Liver (tissue), 9 donors: ENCODE measurements around the gene TOX2. TPM values are rescaled to one million over a fixed set of nuclear protein-coding genes. Genes with fewer than 3 reads are reported as not detected.

Source experiments
- DNase-seq: peaks from one replicate; pipeline ENCODE4 v3.0.0-alpha.2; 2017; ENCODE audit warnings: low spot score
- H3K27ac ChIP-seq, 2 donors: one replicate each; pipeline ENCODE4 v1.7.0; 2013; ENCODE audit warnings: inconsistent platforms in 2 of 2, low read length in 2 of 2, control low read depth in 1 of 2, low read depth in 1 of 2, mild to moderate bottlenecking in 1 of 2
- H3K27me3 ChIP-seq, 4 donors: one replicate each; pipeline versions ENCODE4 v1.6.1 to v1.7.0; 2013; ENCODE audit warnings: low read length in 3 of 4, inconsistent platforms in 1 of 4, mild to moderate bottlenecking in 1 of 4, moderate library complexity in 1 of 4; ENCODE audit not compliant: control insufficient read depth in 4 of 4, insufficient read depth in 4 of 4
- H3K36me3 ChIP-seq, 4 donors: one replicate each; pipeline versions ENCODE4 v1.6.1 to v1.7.0; 2013; ENCODE audit warnings: low read length in 3 of 4, mild to moderate bottlenecking in 3 of 4, low read depth in 1 of 4, moderate library complexity in 1 of 4; ENCODE audit not compliant: control insufficient read depth in 4 of 4, insufficient read depth in 3 of 4
- H3K4me1 ChIP-seq, 4 donors: one replicate each; pipeline versions ENCODE4 v1.6.1 to v1.7.0; 2013; ENCODE audit warnings: low read length in 3 of 4, mild to moderate bottlenecking in 3 of 4, moderate library complexity in 1 of 4; ENCODE audit not compliant: control insufficient read depth in 4 of 4, insufficient read depth in 4 of 4
- H3K4me3 ChIP-seq, 3 donors: one replicate each; pipeline versions ENCODE4 v1.6.1 to v1.7.0; 2013; ENCODE audit warnings: low read length in 3 of 3, control low read depth in 1 of 3, low read depth in 1 of 3, mild to moderate bottlenecking in 1 of 3
- H3K9ac ChIP-seq, 2 donors: one replicate each; pipeline ENCODE4 v1.7.0; 2013; ENCODE audit warnings: low read length in 2 of 2, mild to moderate bottlenecking in 2 of 2, moderate library complexity in 2 of 2, control low read depth in 1 of 2, low read depth in 1 of 2
- H3K9me3 ChIP-seq, 4 donors: one replicate each; pipeline versions ENCODE4 v1.6.1 to v1.7.0; 2013; ENCODE audit warnings: low read length in 3 of 4; ENCODE audit not compliant: control insufficient read depth in 4 of 4
- EGR1 ChIP-seq, 2 donors: IDR thresholded peaks; 2 replicates each; pipeline ENCODE4 v1.6.1; 2016 to 2018; ENCODE audit warnings: antibody characterized with exemption in 2 of 2, low read depth in 2 of 2
- FOXA1 ChIP-seq: IDR thresholded peaks from 2 replicates; pipeline ENCODE4 v1.6.1; 2016; ENCODE audit warnings: antibody characterized with exemption
- FOXA2 ChIP-seq: IDR thresholded peaks from 2 replicates; pipeline ENCODE4 v1.6.1; 2016; ENCODE audit warnings: antibody characterized with exemption
- GABPA ChIP-seq, 2 donors: IDR thresholded peaks in 1 of 2; conservative IDR thresholded peaks in 1 of 2; 2 replicates each; pipeline ENCODE4 v1.6.1; 2016; ENCODE audit warnings: antibody characterized with exemption in 2 of 2, mild to moderate bottlenecking in 1 of 2, moderate library complexity in 1 of 2
- HNF4A ChIP-seq, 2 donors: conservative IDR thresholded peaks; 2 replicates each; pipeline ENCODE4 v1.6.1; 2016; ENCODE audit warnings: antibody characterized with exemption in 2 of 2, mild to moderate bottlenecking in 2 of 2
- HNF4G ChIP-seq: IDR thresholded peaks from 2 replicates; pipeline ENCODE4 v1.6.1; 2016; ENCODE audit warnings: antibody characterized with exemption
- JUND ChIP-seq, 2 donors: IDR thresholded peaks; 2 replicates each; pipeline ENCODE4 v1.6.1; 2016; ENCODE audit warnings: antibody characterized with exemption in 2 of 2
- RAD21 ChIP-seq, 2 donors: IDR thresholded peaks; 2 replicates each; pipeline ENCODE4 v1.6.1; 2016; ENCODE audit warnings: antibody characterized with exemption in 2 of 2, mild to moderate bottlenecking in 2 of 2
- RXRA ChIP-seq, 2 donors: IDR thresholded peaks; 2 replicates each; pipeline ENCODE4 v1.6.1; 2017 to 2018; ENCODE audit warnings: antibody characterized with exemption in 2 of 2, mild to moderate bottlenecking in 1 of 2
- WGBS: extraction: QIAGEN DNeasy Blood & Tissue Kit; methylation state at CpG from one replicate; pipeline ENCODE4 v1.1.7; 2013; 5-methylcytosine and 5-hydroxymethylcytosine counted together
- polyA plus RNA-seq, 2 donors: library from polyadenylated mRNA; stranded (reverse) in 1 of 2; unstranded in 1 of 2; fragments of 200-250 nt in 1 of 2; fragments of >200 nt in 1 of 2; fragmentation: Nextera tagmentation in 1 of 2; extraction: Ambion mirVana in 1 of 2; gene quantifications; one replicate each; pipeline versions ENCODE4 v1.2.1 to v1.2.3, GENCODE V29; 2013 to 2015
- total RNA-seq, 2 donors: library from RNA; depleted of rRNA; stranded (reverse); fragments of >200 nt; gene quantifications; one replicate each; pipeline ENCODE4 v1.2.3, GENCODE V29; 2014
- TF ChIP-seq, protein P1 (sequence below): IDR thresholded peaks from 2 replicates; pipeline ENCODE4 v1.6.1; 2016; ENCODE audit warnings: antibody characterized with exemption
- TF ChIP-seq, protein P2 (sequence below): IDR thresholded peaks from 2 replicates; pipeline ENCODE4 v1.6.1; 2016; ENCODE audit warnings: antibody characterized with exemption
- TF ChIP-seq, protein P3 (sequence below): IDR thresholded peaks from 2 replicates; pipeline ENCODE4 v1.6.1; 2016; ENCODE audit warnings: antibody characterized with exemption
- TF ChIP-seq, protein P4 (sequence below): IDR thresholded peaks from 2 replicates; pipeline ENCODE4 v1.6.1; 2016; ENCODE audit warnings: antibody characterized with exemption, mild to moderate bottlenecking
- TF ChIP-seq, protein P5 (sequence below): fragments of 150-350 bp; IDR thresholded peaks from 2 replicates; pipeline ENCODE4 v1.5.1; 2017; ENCODE audit warnings: improper control_type of control experiment, low read depth, low read length; ENCODE audit not compliant: missing input control
- donor health status: healthy.
- donor health status: healthy.
- donor health status: healthy.
- donor health status: healthy.
- donor health status: healthy.

TOX2 gene
- total and polyA plus RNA-seq, 4 donors: 0.33 to 2.7 (median 1.4) TPM

DNA sequence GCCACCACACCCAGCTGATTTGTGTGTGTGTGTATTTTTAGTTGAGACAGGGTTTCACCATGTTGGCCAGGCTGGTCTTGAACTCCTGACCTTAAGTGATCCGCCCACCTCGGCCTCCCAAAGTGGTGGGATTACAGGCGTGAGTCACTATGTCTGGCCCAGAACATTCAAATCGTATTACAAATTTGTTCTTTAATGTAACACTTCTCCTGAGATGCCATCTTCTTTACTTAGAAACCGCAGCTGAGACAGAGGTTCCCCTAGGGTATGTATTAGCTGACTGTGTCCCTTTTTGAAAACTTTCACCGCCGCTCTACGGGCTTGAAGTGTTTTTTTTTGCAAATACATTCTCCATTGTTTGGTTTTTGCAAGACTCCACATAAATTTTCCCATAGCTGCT is 62.6 kb downstream of the TOX2 start:
- 87% methylated on average over 8 of the region's 8 CpGs for WGBS
- H3K4me3 ChIP-seq: no peak overlapping the region
- no peak overlapping the region for H3K9ac ChIP-seq
- H3K36me3 ChIP-seq: no peaks in the 10 kb centered on the region
- TF ChIP-seq HNF4A (conservative IDR thresholded peaks at IDR 0.05) (no peak), HNF4G (no peak), FOXA2 (no peak), GABPA (IDR thresholded peaks at IDR 0.05 in 1 of 2, conservative IDR thresholded peaks at IDR 0.05 in 1 of 2) (no peak), RAD21 (IDR thresholded peaks at IDR 0.05) (no peak), EGR1 (IDR thresholded peaks at IDR 0.05; ENCODE audit: low read depth in 2 of 2) (no peak)
- TF ChIP-seq, protein P1, sequence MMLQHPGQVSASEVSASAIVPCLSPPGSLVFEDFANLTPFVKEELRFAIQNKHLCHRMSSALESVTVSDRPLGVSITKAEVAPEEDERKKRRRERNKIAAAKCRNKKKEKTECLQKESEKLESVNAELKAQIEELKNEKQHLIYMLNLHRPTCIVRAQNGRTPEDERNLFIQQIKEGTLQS: no peak
- TF ChIP-seq, protein P2, sequence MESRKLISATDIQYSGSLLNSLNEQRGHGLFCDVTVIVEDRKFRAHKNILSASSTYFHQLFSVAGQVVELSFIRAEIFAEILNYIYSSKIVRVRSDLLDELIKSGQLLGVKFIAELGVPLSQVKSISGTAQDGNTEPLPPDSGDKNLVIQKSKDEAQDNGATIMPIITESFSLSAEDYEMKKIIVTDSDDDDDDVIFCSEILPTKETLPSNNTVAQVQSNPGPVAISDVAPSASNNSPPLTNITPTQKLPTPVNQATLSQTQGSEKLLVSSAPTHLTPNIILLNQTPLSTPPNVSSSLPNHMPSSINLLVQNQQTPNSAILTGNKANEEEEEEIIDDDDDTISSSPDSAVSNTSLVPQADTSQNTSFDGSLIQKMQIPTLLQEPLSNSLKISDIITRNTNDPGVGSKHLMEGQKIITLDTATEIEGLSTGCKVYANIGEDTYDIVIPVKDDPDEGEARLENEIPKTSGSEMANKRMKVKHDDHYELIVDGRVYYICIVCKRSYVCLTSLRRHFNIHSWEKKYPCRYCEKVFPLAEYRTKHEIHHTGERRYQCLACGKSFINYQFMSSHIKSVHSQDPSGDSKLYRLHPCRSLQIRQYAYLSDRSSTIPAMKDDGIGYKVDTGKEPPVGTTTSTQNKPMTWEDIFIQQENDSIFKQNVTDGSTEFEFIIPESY: no peak
- TF ChIP-seq, protein P3, sequence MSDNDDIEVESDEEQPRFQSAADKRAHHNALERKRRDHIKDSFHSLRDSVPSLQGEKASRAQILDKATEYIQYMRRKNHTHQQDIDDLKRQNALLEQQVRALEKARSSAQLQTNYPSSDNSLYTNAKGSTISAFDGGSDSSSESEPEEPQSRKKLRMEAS: no peak
- TF ChIP-seq, protein P4, sequence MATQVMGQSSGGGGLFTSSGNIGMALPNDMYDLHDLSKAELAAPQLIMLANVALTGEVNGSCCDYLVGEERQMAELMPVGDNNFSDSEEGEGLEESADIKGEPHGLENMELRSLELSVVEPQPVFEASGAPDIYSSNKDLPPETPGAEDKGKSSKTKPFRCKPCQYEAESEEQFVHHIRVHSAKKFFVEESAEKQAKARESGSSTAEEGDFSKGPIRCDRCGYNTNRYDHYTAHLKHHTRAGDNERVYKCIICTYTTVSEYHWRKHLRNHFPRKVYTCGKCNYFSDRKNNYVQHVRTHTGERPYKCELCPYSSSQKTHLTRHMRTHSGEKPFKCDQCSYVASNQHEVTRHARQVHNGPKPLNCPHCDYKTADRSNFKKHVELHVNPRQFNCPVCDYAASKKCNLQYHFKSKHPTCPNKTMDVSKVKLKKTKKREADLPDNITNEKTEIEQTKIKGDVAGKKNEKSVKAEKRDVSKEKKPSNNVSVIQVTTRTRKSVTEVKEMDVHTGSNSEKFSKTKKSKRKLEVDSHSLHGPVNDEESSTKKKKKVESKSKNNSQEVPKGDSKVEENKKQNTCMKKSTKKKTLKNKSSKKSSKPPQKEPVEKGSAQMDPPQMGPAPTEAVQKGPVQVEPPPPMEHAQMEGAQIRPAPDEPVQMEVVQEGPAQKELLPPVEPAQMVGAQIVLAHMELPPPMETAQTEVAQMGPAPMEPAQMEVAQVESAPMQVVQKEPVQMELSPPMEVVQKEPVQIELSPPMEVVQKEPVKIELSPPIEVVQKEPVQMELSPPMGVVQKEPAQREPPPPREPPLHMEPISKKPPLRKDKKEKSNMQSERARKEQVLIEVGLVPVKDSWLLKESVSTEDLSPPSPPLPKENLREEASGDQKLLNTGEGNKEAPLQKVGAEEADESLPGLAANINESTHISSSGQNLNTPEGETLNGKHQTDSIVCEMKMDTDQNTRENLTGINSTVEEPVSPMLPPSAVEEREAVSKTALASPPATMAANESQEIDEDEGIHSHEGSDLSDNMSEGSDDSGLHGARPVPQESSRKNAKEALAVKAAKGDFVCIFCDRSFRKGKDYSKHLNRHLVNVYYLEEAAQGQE: no peak
- no peaks in the 10 kb centered on the region for H3K27me3 ChIP-seq
- DNase-seq: no peak
- H3K27ac ChIP-seq: no peak overlapping the region
- H3K9me3 ChIP-seq: no peaks in the 10 kb centered on the region
- H3K4me1 ChIP-seq: no peaks in the 10 kb centered on the region

DNA sequence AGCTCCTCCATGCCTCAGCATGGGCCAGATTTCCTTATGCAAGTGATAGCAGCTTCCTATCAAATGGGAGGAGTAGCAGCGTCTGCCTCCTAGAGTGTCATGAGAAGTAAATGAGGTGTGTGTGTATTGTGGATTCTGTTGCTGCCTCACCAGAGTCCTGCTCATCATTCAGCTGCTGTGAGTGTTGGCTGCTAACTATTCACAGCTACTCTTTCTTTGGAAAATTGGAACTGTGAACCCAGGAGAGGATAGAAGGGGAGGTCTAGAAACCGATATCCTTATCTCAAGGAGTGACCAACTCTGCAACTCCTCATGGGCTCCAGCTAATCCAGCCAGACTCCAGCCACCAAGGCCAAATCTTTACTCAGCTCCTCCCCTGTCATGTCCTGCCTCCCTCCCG is 63.3 kb downstream of the TOX2 start:
- no peak overlapping the region for H3K27ac ChIP-seq
- TF ChIP-seq, protein P5, sequence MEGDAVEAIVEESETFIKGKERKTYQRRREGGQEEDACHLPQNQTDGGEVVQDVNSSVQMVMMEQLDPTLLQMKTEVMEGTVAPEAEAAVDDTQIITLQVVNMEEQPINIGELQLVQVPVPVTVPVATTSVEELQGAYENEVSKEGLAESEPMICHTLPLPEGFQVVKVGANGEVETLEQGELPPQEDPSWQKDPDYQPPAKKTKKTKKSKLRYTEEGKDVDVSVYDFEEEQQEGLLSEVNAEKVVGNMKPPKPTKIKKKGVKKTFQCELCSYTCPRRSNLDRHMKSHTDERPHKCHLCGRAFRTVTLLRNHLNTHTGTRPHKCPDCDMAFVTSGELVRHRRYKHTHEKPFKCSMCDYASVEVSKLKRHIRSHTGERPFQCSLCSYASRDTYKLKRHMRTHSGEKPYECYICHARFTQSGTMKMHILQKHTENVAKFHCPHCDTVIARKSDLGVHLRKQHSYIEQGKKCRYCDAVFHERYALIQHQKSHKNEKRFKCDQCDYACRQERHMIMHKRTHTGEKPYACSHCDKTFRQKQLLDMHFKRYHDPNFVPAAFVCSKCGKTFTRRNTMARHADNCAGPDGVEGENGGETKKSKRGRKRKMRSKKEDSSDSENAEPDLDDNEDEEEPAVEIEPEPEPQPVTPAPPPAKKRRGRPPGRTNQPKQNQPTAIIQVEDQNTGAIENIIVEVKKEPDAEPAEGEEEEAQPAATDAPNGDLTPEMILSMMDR: no peak
- TF ChIP-seq JUND (IDR thresholded peaks at IDR 0.05) (no peak), FOXA2 (no peak), FOXA1 (no peak), RXRA (IDR thresholded peaks at IDR 0.05) (no peak)
- no peaks in the 10 kb centered on the region for H3K9me3 ChIP-seq
- no peaks in the 10 kb centered on the region for H3K36me3 ChIP-seq
- no peak for DNase-seq
- no peak overlapping the region for H3K9ac ChIP-seq
- no peaks in the 10 kb centered on the region for H3K27me3 ChIP-seq
- 58% methylated on average over 3 of the region's 3 CpGs for WGBS
- no peak overlapping the region for H3K4me3 ChIP-seq
- H3K4me1 ChIP-seq: no peaks in the 10 kb centered on the region
